HEK293 (cell line): ENCODE data around the gene HMGN1.

Experiments
- KLF16 ChIP-seq: fragments of 450-650 bp; formaldehyde crosslinking; IDR thresholded peaks from 2 replicates; pipeline ENCODE4 v1.5.1; 2017; ENCODE audit warnings: missing biosample characterization, missing genetic modification characterization
- ZNF133 ChIP-seq: fragments of 450-650 bp; formaldehyde crosslinking; IDR thresholded peaks from 2 replicates; pipeline ENCODE4 v1.5.1; 2016; ENCODE audit warnings: missing biosample characterization, missing genetic modification characterization
- ZNF23 ChIP-seq: fragments of 450-650 bp; formaldehyde crosslinking; IDR thresholded peaks from 2 replicates; pipeline ENCODE4 v1.5.1; 2016; ENCODE audit warnings: missing biosample characterization, missing genetic modification characterization, borderline replicate concordance
- TF ChIP-seq, protein P1 (sequence below): fragments of 450-650 bp; formaldehyde crosslinking; IDR thresholded peaks from 2 replicates; pipeline ENCODE4 v1.5.1; 2016; ENCODE audit warnings: missing biosample characterization, missing genetic modification characterization
- TF ChIP-seq, protein P2 (sequence below): fragments of 450-650 bp; formaldehyde crosslinking; IDR thresholded peaks from 2 replicates; pipeline ENCODE4 v1.5.1; 2016; ENCODE audit warnings: missing biosample characterization, missing genetic modification characterization

DNA sequence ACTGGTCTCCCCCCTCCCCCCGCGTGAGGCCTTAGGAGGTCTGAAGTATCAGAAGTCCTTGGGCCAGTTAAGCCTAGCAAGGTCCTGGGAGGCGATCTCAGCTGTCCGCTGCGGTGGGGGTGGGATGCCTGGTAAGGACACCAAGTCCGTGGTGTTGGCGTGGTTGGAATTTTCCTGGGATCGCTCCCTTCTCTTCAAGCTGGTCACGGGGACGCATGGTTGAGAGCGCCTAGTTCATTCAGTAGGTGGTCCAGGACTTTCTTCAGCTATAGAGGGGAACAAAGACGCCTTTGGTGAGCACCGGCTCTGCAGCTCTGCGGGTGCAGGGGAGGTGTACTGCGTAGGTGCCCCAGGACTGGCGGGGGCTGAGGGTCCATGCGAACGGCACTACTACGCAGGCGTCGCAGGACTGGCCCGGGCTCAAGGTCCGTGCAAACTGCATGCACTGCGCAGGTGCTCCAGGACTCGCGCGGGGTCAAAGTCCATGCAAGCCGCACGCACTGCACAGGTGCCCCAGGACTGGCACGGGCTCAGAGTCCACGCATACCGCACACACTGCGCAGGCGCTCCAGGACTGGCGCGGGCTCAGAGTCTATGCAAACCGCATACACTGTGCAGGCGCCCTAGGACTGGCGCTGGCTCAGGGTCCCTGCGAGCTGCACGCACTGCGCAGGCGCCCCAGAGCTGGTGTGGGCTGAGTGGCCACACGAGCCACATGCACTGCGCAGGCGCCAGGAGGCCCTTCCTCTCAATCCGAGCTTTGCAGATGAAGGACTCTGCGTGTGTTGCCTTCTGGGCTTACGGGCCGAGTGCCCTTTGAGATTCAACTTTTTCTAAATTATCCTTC lies 36.6 kb upstream of the HMGN1 start:
- no peak for TF ChIP-seq ZNF133
- TF ChIP-seq, protein P1, sequence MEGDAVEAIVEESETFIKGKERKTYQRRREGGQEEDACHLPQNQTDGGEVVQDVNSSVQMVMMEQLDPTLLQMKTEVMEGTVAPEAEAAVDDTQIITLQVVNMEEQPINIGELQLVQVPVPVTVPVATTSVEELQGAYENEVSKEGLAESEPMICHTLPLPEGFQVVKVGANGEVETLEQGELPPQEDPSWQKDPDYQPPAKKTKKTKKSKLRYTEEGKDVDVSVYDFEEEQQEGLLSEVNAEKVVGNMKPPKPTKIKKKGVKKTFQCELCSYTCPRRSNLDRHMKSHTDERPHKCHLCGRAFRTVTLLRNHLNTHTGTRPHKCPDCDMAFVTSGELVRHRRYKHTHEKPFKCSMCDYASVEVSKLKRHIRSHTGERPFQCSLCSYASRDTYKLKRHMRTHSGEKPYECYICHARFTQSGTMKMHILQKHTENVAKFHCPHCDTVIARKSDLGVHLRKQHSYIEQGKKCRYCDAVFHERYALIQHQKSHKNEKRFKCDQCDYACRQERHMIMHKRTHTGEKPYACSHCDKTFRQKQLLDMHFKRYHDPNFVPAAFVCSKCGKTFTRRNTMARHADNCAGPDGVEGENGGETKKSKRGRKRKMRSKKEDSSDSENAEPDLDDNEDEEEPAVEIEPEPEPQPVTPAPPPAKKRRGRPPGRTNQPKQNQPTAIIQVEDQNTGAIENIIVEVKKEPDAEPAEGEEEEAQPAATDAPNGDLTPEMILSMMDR (tag by site-specific recombination), result no peak
- TF ChIP-seq, protein P2, sequence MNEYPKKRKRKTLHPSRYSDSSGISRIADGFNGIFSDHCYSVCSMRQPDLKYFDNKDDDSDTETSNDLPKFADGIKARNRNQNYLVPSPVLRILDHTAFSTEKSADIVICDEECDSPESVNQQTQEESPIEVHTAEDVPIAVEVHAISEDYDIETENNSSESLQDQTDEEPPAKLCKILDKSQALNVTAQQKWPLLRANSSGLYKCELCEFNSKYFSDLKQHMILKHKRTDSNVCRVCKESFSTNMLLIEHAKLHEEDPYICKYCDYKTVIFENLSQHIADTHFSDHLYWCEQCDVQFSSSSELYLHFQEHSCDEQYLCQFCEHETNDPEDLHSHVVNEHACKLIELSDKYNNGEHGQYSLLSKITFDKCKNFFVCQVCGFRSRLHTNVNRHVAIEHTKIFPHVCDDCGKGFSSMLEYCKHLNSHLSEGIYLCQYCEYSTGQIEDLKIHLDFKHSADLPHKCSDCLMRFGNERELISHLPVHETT (tag by site-specific recombination), result no peak
- TF ChIP-seq KLF16 (tag by site-specific recombination), result no peak
- no peak for TF ChIP-seq ZNF23 (tag by site-specific recombination)
